Testis (tissue), 3 donors: ENCODE data around the gene SPAG4. TPM values are rescaled to one million over a fixed set of nuclear protein-coding genes. Genes with fewer than 3 reads are reported as not detected.

Source experiments
- DNase-seq: peaks from one replicate; pipeline ENCODE4 v3.0.0-alpha.2; 2019
- H3K27ac ChIP-seq, 2 donors: fragments of 200-600 bp; sonication (generic); one replicate each; pipeline ENCODE4 v1.5.1; 2019
- H3K27me3 ChIP-seq: fragments of 200-600 bp; sonication (generic); one replicate; pipeline ENCODE4 v1.5.1; 2019
- H3K36me3 ChIP-seq: fragments of 200-600 bp; sonication (generic); one replicate; pipeline ENCODE4 v1.5.1; 2017; ENCODE audit warnings: low read depth; ENCODE audit errors: missing control alignments
- H3K4me1 ChIP-seq: fragments of 200-600 bp; sonication (generic); one replicate; pipeline ENCODE4 v1.5.1; 2019
- H3K4me3 ChIP-seq, 2 donors: fragments of 200-600 bp; sonication (generic); one replicate each; pipeline ENCODE4 v1.5.1; 2017 to 2019
- H3K9me3 ChIP-seq: fragments of 200-600 bp; sonication (generic); one replicate; pipeline ENCODE4 v1.5.1; 2017
- POLR2A ChIP-seq: fragments of 450-650 bp; IDR thresholded peaks from one replicate; pipeline ENCODE4 v1.6.1; 2017; ENCODE audit warnings: antibody characterized with exemption, mild to moderate bottlenecking, moderate library complexity
- WGBS, 2 donors: methylation state at CpG; one replicate each; pipeline ENCODE4 v1.1.5; 2018; 5-methylcytosine and 5-hydroxymethylcytosine counted together
- intact Hi-C: fragments of 100-400 bp; cut with DNase I; formaldehyde crosslinking; loops from one replicate; pipeline ENCODE4 v1.15.1; 2023; ENCODE audit warnings: low total_unique reads
- polyA plus RNA-seq: library from polyadenylated mRNA; stranded (reverse); fragments of 350-450 nt; fragmentation: Illumina TruSeq; extraction: RNeasy Lipid Tissue Mini Kit (QIAGEN cat#74804); gene quantifications from one replicate; pipeline ENCODE4 v1.2.3, GENCODE V29; 2014; ENCODE audit warnings: low read depth, low replicate concordance; ENCODE audit not compliant: insufficient read depth
- total RNA-seq, 2 donors: library from RNA; depleted of rRNA; stranded (reverse); fragments of >200 nt; gene quantifications; one replicate each; pipeline ENCODE4 v1.2.3, GENCODE V29; 2016
- TF ChIP-seq, protein P1 (sequence below), 3 experiments: fragments of 450-650 bp in 2 of 3; fragments of 200-600 bp in 1 of 3; sonication (generic) in 1 of 3; IDR thresholded peaks; one replicate each; pipeline ENCODE4 v1.5.1; 2016 to 2019; ENCODE audit warnings: antibody characterized with exemption in 3 of 3, mild to moderate bottlenecking in 2 of 3, moderate library complexity in 1 of 3

Gene SPAG4
- total and polyA plus RNA-seq, 3 donors from 2014 or later = 21.6 to 49.0 (median 39.0) TPM

DNA sequence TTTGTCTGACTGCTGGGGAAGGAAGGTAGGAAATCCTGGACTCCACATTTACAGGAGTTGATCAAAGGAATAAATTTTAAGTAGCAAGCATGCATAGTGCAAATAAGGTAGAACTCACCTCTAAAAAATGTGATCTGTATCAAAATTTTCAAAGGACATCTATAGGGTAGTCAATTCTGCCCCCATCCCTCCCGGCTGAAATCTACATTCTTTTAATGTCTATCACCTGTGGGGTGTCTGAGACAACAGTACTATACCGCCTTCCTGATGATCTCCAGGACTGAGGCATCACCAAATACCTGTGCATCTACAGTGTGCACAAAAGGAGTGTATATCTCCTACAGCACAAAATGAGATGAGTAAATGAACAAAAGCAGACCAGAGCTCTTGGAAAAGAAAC, 29.2 kb downstream of the SPAG4 start:
- intact Hi-C loops = no loop called here
- H3K4me1 ChIP-seq = no peaks in the 10 kb centered on the region
- WGBS, 2 donors = 79 to 84% methylated on average over 2 of the region's 2 CpGs

DNA sequence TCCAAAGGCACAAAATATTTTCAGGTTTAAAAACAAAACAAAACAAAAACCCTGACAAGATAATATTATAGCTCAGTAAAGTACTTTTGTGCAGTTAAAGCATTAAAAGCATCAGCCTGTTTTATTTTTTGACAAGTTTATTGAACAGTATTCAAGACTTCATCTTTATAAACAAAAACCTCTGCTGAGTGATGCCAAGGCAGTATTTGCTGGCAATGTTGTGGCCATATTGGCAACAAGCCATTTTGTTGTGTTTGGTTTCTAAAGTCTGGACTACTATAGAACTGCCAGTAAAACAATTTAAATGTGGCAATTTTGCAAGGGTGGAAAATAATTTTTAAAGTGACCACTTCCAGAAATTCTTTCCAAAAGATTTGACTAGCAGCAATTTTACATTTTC, 33.2 kb downstream of the SPAG4 start:
- intact Hi-C loops = no loop called here
- Histone ChIP-seq H3K4me1 (no peaks in the 10 kb centered on the region), H3K9me3 (no peaks in the 10 kb centered on the region), H3K4me3 (no peak overlapping the region), H3K27me3 (no peaks in the 10 kb centered on the region), H3K27ac (no peak overlapping the region), H3K36me3 (no peaks in the 10 kb centered on the region)
- DNase-seq = no peak
- TF ChIP-seq, protein P1, sequence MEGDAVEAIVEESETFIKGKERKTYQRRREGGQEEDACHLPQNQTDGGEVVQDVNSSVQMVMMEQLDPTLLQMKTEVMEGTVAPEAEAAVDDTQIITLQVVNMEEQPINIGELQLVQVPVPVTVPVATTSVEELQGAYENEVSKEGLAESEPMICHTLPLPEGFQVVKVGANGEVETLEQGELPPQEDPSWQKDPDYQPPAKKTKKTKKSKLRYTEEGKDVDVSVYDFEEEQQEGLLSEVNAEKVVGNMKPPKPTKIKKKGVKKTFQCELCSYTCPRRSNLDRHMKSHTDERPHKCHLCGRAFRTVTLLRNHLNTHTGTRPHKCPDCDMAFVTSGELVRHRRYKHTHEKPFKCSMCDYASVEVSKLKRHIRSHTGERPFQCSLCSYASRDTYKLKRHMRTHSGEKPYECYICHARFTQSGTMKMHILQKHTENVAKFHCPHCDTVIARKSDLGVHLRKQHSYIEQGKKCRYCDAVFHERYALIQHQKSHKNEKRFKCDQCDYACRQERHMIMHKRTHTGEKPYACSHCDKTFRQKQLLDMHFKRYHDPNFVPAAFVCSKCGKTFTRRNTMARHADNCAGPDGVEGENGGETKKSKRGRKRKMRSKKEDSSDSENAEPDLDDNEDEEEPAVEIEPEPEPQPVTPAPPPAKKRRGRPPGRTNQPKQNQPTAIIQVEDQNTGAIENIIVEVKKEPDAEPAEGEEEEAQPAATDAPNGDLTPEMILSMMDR (IDR thresholded peaks at IDR 0.05) = no peak
- TF ChIP-seq POLR2A = no peak

More for the DNA sequence above, 29.2 kb downstream of the SPAG4 start:
- no peak for DNase-seq
- H3K27ac ChIP-seq = no peak overlapping the region
- H3K36me3 ChIP-seq = no peaks in the 10 kb centered on the region
- TF ChIP-seq, protein P1 (IDR thresholded peaks at IDR 0.05) = no peak
- TF ChIP-seq POLR2A = no peak
- H3K27me3 ChIP-seq = no peaks in the 10 kb centered on the region
- H3K4me3 ChIP-seq = no peak overlapping the region
- no peaks in the 10 kb centered on the region for H3K9me3 ChIP-seq

DNA sequence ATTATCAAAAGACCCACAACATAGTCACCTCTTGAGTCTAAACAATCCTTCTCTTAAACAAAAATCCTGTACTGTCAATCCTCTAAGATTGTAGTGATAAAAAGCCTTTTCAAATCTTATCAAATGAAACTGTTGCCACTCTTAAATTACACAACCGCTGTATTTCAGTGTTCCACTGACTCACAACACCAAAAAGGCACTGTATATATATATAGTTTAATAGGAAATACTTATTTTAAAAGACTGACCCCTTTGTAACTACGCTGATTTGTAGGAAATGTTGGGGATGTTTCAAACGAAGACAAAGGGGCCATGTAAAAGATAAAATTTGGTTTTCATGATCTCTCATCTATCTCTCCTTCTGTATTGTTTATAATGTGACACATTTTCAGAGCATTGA, 35.0 kb downstream of the SPAG4 start:
- H3K27ac ChIP-seq = no peak overlapping the region
- WGBS, 2 donors = 72 to 75% methylated on average over 3 of the region's 3 CpGs
- no peak for DNase-seq
- no peak overlapping the region for H3K4me3 ChIP-seq
- H3K4me1 ChIP-seq = no peaks in the 10 kb centered on the region
- no peaks in the 10 kb centered on the region for H3K27me3 ChIP-seq
- no peaks in the 10 kb centered on the region for H3K9me3 ChIP-seq
- no peaks in the 10 kb centered on the region for H3K36me3 ChIP-seq
- TF ChIP-seq, protein P1 (IDR thresholded peaks at IDR 0.05) = no peak
- no peak for TF ChIP-seq POLR2A
- intact Hi-C loops = no loop called here

DNA sequence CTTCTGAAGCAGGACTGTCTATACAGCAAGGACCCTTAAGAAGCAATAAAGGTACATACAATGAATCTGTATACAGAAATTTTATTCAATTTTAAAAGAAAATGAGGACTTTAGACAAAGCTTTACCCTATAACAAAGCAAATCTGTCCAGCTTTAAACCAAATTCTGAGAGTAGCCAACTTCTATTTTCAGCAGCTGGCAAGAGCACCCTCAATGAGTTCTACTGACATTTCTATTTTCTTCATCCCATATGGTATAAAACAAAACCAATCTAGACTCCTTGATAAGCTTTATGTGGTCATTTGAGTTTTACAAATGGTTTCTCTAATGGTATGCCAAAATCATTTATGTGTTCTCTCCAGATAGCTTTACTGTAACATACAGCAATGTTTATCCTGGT, 36.3 kb downstream of the SPAG4 start:
- H3K4me1 ChIP-seq = no peaks in the 10 kb centered on the region
- no peak overlapping the region for H3K27ac ChIP-seq
- no peak overlapping the region for H3K4me3 ChIP-seq
- H3K36me3 ChIP-seq = no peaks in the 10 kb centered on the region
- no peaks in the 10 kb centered on the region for H3K27me3 ChIP-seq
- TF ChIP-seq POLR2A = no peak
- TF ChIP-seq, protein P1 (IDR thresholded peaks at IDR 0.05) = no peak
- no peak for DNase-seq
- H3K9me3 ChIP-seq = no peaks in the 10 kb centered on the region
- intact Hi-C loops = no loop called here

DNA sequence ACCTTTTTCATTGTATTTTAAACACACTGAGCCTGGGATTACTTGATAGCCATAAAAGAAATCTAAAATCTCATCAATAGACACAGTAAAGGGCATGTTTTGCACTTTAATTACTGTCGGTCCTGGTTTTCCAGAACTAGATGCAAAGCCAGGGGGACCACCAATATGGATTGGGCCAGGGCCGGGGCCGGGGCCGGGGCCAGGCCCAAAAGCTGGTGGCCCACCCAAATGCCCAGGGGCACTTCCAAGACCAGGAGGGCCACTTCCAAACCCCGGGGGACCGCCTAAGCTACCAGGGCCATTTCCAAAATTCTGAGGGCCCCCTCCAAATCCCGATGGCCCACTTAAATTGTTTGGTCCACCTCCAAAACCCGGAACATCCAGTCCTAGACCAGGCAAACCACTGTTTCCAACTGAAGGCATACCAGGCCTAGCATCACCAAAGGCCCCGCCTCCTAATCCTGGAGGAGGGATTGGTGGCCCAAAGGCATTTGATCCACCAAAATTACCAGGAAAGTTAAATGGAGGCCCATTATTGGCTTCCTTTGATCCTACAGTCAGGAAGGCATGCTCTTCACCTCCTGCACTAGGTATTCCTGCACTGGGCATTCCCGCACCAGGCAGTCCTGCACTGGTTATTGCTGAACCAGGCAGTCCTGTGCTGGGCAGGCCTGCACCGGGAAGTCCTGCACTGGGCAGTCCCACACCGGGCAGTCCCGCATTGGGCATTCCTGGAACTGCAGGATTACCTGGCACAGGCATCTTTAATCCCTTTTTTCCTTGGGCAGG, 37.2 kb downstream of the SPAG4 start:
- H3K4me1 ChIP-seq = no peaks in the 10 kb centered on the region
- no peak overlapping the region for H3K4me3 ChIP-seq
- WGBS, 2 donors = 92 to 94% methylated on average over 10 to 13 of the region's 13 CpGs
- TF ChIP-seq, protein P1 (IDR thresholded peaks at IDR 0.05) = no peak
- no peak for TF ChIP-seq POLR2A
- no peak overlapping the region for H3K27ac ChIP-seq
- no peak for DNase-seq
- H3K9me3 ChIP-seq = no peaks in the 10 kb centered on the region
- intact Hi-C loops = no loop called here
- H3K27me3 ChIP-seq = no peaks in the 10 kb centered on the region
- no peaks in the 10 kb centered on the region for H3K36me3 ChIP-seq
